Common myeloid progenitor, CD34-positive (primary cell): ENCODE measurements around the gene BCLAF1.
A peak's percentile ranks its signal among the peaks of the same experiment; 100 is the strongest.

ENCODE experiments used
- CTCF ChIA-PET: fragments of 350-600 bp; sonication (Branson Sonifier 250); formaldehyde crosslinking; loops from one replicate; lab custom pipeline; 2021; ENCODE audit warnings: antibody characterized with exemption; lab: Charles Lee
- POLR2A ChIA-PET: fragments of 350-600 bp; sonication (Branson Sonifier 250); formaldehyde crosslinking; loops from one replicate; lab custom pipeline; 2021; ENCODE audit warnings: antibody characterized with exemption; lab: Charles Lee
- DNase-seq, 3 donors: peaks; one replicate each; pipeline versions ENCODE4 v3.0.0 to v3.0.0-alpha.2; 2013
- H3K27ac ChIP-seq, 2 experiments: 1 replicate in 1 of 2; 2 replicates in 1 of 2; pipeline ENCODE4 v1.7.0; 2013; ENCODE audit warnings: inconsistent platforms in 2 of 2, low read length in 2 of 2, mild to moderate bottlenecking in 2 of 2, low read depth in 1 of 2, moderate library complexity in 1 of 2; ENCODE audit not compliant: severe bottlenecking in 2 of 2, insufficient read depth in 1 of 2, poor library complexity in 1 of 2
- H3K27me3 ChIP-seq, 5 experiments: replicated peaks in 2 of 5; 1 replicate in 3 of 5; 2 replicates in 2 of 5; pipeline versions ENCODE4 v1.6.1 to v1.7.0; 2013; ENCODE audit warnings: low read length in 4 of 5, mild to moderate bottlenecking in 2 of 5, moderate library complexity in 2 of 5, inconsistent platforms in 1 of 5; ENCODE audit not compliant: insufficient read depth in 5 of 5, control insufficient read depth in 4 of 5
- H3K36me3 ChIP-seq, 4 experiments: 1 replicate in 2 of 4; 2 replicates in 2 of 4; pipeline versions ENCODE4 v1.6.1 to v1.7.0; 2013; ENCODE audit warnings: low read length in 3 of 4, control low read depth in 1 of 4, mild to moderate bottlenecking in 1 of 4; ENCODE audit not compliant: control insufficient read depth in 4 of 4, insufficient read depth in 4 of 4
- H3K4me1 ChIP-seq, 4 experiments: 1 replicate in 3 of 4; 2 replicates in 1 of 4; pipeline versions ENCODE4 v1.6.1 to v1.7.1; 2013; ENCODE audit warnings: low read length in 3 of 4, mild to moderate bottlenecking in 3 of 4, control low read depth in 1 of 4, inconsistent platforms in 1 of 4, moderate library complexity in 1 of 4; ENCODE audit not compliant: control insufficient read depth in 4 of 4, insufficient read depth in 4 of 4; ENCODE audit errors: control extremely low read depth in 1 of 4
- H3K4me3 ChIP-seq, 7 experiments: 1 replicate in 4 of 7; 2 replicates in 3 of 7; pipeline versions ENCODE4 v1.5.1 to v1.7.0; 2013; ENCODE audit warnings: mild to moderate bottlenecking in 7 of 7, low read length in 6 of 7, moderate library complexity in 6 of 7, inconsistent platforms in 2 of 7, low read depth in 2 of 7, control low read depth in 1 of 7; ENCODE audit not compliant: insufficient read depth in 4 of 7, control insufficient read depth in 1 of 7; ENCODE audit errors: extremely low read depth in 1 of 7
- H3K9me3 ChIP-seq, 5 experiments: 1 replicate in 4 of 5; 2 replicates in 1 of 5; pipeline versions ENCODE4 v1.6.1 to v1.7.1; 2013; ENCODE audit warnings: low read length in 4 of 5, mild to moderate bottlenecking in 2 of 5, inconsistent platforms in 1 of 5, low read depth in 1 of 5, moderate library complexity in 1 of 5; ENCODE audit not compliant: control insufficient read depth in 4 of 5, insufficient read depth in 2 of 5; ENCODE audit errors: control extremely low read depth in 1 of 5
- WGBS: methylation state at CpG from one replicate; pipeline ENCODE4 v1.1.5; 2013; ENCODE audit not compliant: insufficient coverage; 5-methylcytosine and 5-hydroxymethylcytosine counted together

The BCLAF1 gene

GRCh38 chr6:136323431-136324112 is 33.9 kb upstream of the BCLAF1 start:
- POLR2A ChIA-PET: no interaction called here
- Histone ChIP-seq H3K27ac (no peak overlapping the region), H3K9me3 (no peaks in the 10 kb centered on the region), H3K36me3 (no peaks in the 10 kb centered on the region), H3K27me3 (no peaks in the 10 kb centered on the region), H3K4me3 (no peak overlapping the region), H3K4me1 (peaks cover 0 to 8% (median 3%) of the 10 kb centered on the region in 4 experiments)
- DNase-seq: no peak
- WGBS: 100% methylated on average over 4 of the region's 10 CpGs
- CTCF ChIA-PET: interaction anchor here (0.6 to 1.6 kb wide), 3 partner anchors 41 to 64 kb away, joined by 3 to 4 read pairs (median 3); no protein-coding TSS in a partner anchor

DNA sequence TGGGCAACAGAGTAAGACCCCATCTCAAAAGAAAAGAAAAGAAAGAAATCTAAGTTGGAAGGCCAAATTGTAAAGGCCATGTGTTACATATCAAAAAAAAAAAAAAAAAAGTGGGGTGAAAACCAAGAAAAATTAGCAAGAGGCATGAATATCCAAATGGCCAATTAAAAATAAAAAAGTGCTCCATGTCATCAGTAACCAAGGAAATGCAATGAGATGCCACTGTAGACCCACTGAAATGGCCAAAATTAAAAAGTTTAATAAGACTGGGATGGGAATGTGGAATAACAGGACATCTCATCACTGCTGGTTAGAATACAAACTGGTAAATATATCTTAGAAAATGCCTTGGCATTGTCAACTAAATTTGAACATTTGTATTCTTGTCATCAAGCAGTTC is 30.1 kb upstream of the BCLAF1 start:
- Histone ChIP-seq H3K27ac (no peak overlapping the region), H3K9me3 (no peaks in the 10 kb centered on the region), H3K27me3 (no peaks in the 10 kb centered on the region), H3K4me3 (no peak overlapping the region), H3K36me3 (no peaks in the 10 kb centered on the region), H3K4me1 (peaks cover 0 to 2% (median 0%) of the 10 kb centered on the region in 4 experiments)
- ChIA-PET POLR2A (interaction anchor here (0.7 kb wide), 1 partner anchor 15 kb away, joined by 5 read pairs; no protein-coding TSS in a partner anchor), CTCF (no interaction called here)
- peak in 1 of 3 donors; percentile 5 for DNase-seq

- Histone ChIP-seq H3K27ac (no peak overlapping the region), H3K27me3 (no peaks in the 10 kb centered on the region), H3K4me3 (no peak overlapping the region), H3K36me3 (no peaks in the 10 kb centered on the region), H3K9me3 (no peaks in the 10 kb centered on the region), H3K4me1 (peaks cover 0 to 2% (median 0%) of the 10 kb centered on the region in 4 experiments)
- POLR2A ChIA-PET: no interaction called here
- whole genome bisulfite sequencing: 93% methylated on average over 4 of the region's 4 CpGs
- DNase-seq: no peak
- CTCF ChIA-PET: interaction anchor here (0.9 to 3.0 kb wide), 10 partner anchors 9 to 869 kb away, joined by 3 to 17 read pairs (median 7); partner anchors contain the start of gene BCLAF1
Measured at GRCh38 chr6:136318676-136319075, 29.0 kb upstream of the BCLAF1 start.

- ChIA-PET CTCF (interaction anchor here (0.9 to 3.0 kb wide), 17 partner anchors 9 to 868 kb away, joined by 3 to 17 read pairs (median 6); partner anchors contain the start of gene BCLAF1), POLR2A (interaction anchor here (0.6 kb wide), 1 partner anchor 58 kb away, joined by 3 read pairs; no protein-coding TSS in a partner anchor)
- no peak overlapping the region for H3K27ac ChIP-seq
- H3K9me3 ChIP-seq: no peaks in the 10 kb centered on the region
- 98% methylated on average over 5 of the region's 6 CpGs for WGBS
- H3K36me3 ChIP-seq: no peaks in the 10 kb centered on the region
- H3K4me3 ChIP-seq: no peak overlapping the region
- peaks cover 0 to 2% (median 0%) of the 10 kb centered on the region in 4 experiments for H3K4me1 ChIP-seq
- H3K27me3 ChIP-seq: no peaks in the 10 kb centered on the region
- no peak for DNase-seq
Measured at GRCh38 chr6:136317971-136318370, 28.3 kb upstream of the BCLAF1 start.

GRCh38 chr6:136317021-136317694 is 27.5 kb upstream of the BCLAF1 start:
- CTCF ChIA-PET: interaction anchor here (0.7 to 3.0 kb wide), 21 partner anchors 10 to 871 kb away, joined by 3 to 17 read pairs (median 5); partner anchors contain the start of gene BCLAF1
- no peak overlapping the region for H3K27ac ChIP-seq
- POLR2A ChIA-PET: interaction anchor here (0.7 kb wide), 1 partner anchor 27 kb away, joined by 4 read pairs; the partner anchor contains the start of gene BCLAF1
- H3K27me3 ChIP-seq: no peaks in the 10 kb centered on the region
- no peak overlapping the region for H3K4me3 ChIP-seq
- WGBS: 33% methylated on average over 3 of the region's 5 CpGs
- no peaks in the 10 kb centered on the region for H3K9me3 ChIP-seq
- peak; percentile 78 to 88 (median 83) for DNase-seq
- no peaks in the 10 kb centered on the region for H3K36me3 ChIP-seq
- peaks cover 0 to 2% (median 0%) of the 10 kb centered on the region in 4 experiments for H3K4me1 ChIP-seq

DNA sequence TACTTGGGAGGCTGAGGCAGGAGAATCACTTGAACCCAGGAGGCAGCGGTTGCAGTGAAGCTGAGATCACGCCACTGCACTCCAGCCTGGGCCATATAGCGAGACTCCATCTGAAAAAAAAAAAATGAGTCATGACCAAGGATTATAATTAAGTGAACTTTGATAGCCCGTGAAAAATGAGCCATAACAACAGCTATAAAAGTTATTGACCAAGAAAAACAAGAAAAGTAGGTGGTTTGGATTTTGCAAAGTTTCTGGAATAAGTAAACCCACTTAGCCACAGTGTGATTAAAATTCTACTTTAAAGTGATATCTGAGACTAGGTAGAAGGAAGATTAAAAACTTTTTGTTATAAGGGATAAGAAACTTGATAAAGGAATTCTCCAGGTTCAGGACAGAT is 25.9 kb upstream of the BCLAF1 start:
- no CpG with 5 or more reads among the region's 4 CpGs for WGBS
- POLR2A ChIA-PET: interaction anchor here (0.7 kb wide), 1 partner anchor 1819 kb away, joined by 3 read pairs; no protein-coding TSS in a partner anchor

More for the DNA sequence above, 25.9 kb upstream of the BCLAF1 start:
- Histone ChIP-seq H3K36me3 (no peaks in the 10 kb centered on the region), H3K4me3 (no peak overlapping the region), H3K27me3 (no peaks in the 10 kb centered on the region), H3K27ac (no peak overlapping the region), H3K4me1 (peaks cover 0 to 2% (median 0%) of the 10 kb centered on the region in 4 experiments), H3K9me3 (no peaks in the 10 kb centered on the region)
- CTCF ChIA-PET: interaction anchor here (0.7 to 3.0 kb wide), 5 partner anchors 17 to 467 kb away, joined by 3 to 12 read pairs (median 3); no protein-coding TSS in a partner anchor
- DNase-seq: no peak
